Neuron (in vitro differentiated cells): ENCODE data around the gene METTL14.
A peak's percentile ranks its signal among the peaks of the same experiment; 100 is the strongest.
"Not testable (repeated sequence)": the region's sequence is repeated elsewhere in the genome, so short reads cannot be mapped to it uniquely, and the experiment has no call there.

Experiments used
- H2AFZ ChIP-seq: one replicate; pipeline ENCODE4 v1.6.1; 2013; ENCODE audit warnings: low read depth, mild to moderate bottlenecking, inconsistent platforms, low read length, moderate library complexity
- H3K27me3 ChIP-seq: one replicate; pipeline ENCODE4 v1.6.1; 2013; ENCODE audit warnings: low read length; ENCODE audit not compliant: insufficient read depth
- H3K36me3 ChIP-seq: one replicate; pipeline ENCODE4 v1.6.1; 2013; ENCODE audit warnings: low read length; ENCODE audit not compliant: insufficient read depth
- H3K4me1 ChIP-seq: one replicate; pipeline ENCODE4 v1.6.1; 2013; ENCODE audit warnings: low read length; ENCODE audit not compliant: insufficient read depth
- H3K4me3 ChIP-seq: 2 replicates; pipeline ENCODE4 v1.5.1; 2013; ENCODE audit warnings: mild to moderate bottlenecking, low read length, moderate library complexity
- H3K9me3 ChIP-seq: one replicate; pipeline ENCODE4 v1.6.1; 2013; ENCODE audit warnings: low read length

Gene METTL14

GRCh38 chr4:118684873-118685811 is at the start of gene METTL14:
TSS of gene METTL14 (plus strand) at chr4:118685392. CDS start at chr4:118685535, 143 bp downstream.
- Histone ChIP-seq H3K36me3 (peaks cover 19% of the 10 kb centered on the region), H3K27me3 (no peaks in the 10 kb centered on the region), H3K4me3 (peak within 1 kb of the TSS; percentile 87), H3K4me1 (peaks cover 14% of the 10 kb centered on the region), H2AFZ (peak within 1 kb of the TSS; percentile 83), H3K9me3 (no peaks in the 10 kb centered on the region)

GRCh38 chr4:118636126-118636525 is 49.1 kb upstream of the METTL14 start:
- peaks cover 12% of the 10 kb centered on the region for H3K36me3 ChIP-seq
- H3K9me3 ChIP-seq, result not testable (repeated sequence)

GRCh38 chr4:118664665-118665064 is 20.5 kb upstream of the METTL14 start:
- H3K4me3 ChIP-seq, H3K9me3 ChIP-seq, H3K4me1 ChIP-seq, H2AFZ ChIP-seq, H3K27me3 ChIP-seq, H3K36me3 ChIP-seq: not testable (repeated sequence)

More at GRCh38 chr4:118636126-118636525, 49.1 kb upstream of the METTL14 start:
- H2AFZ ChIP-seq, H3K27me3 ChIP-seq, H3K4me1 ChIP-seq, H3K4me3 ChIP-seq: not testable (repeated sequence)

GRCh38 chr4:118669220-118669619 is 16.0 kb upstream of the METTL14 start:
- H3K9me3 ChIP-seq, H3K27me3 ChIP-seq, H3K4me3 ChIP-seq, H3K4me1 ChIP-seq, H3K36me3 ChIP-seq, H2AFZ ChIP-seq: not testable (repeated sequence)

- H3K27me3 ChIP-seq, H3K4me1 ChIP-seq: not testable (repeated sequence)
Observed at GRCh38 chr4:118670968-118671367, 14.2 kb upstream of the METTL14 start.

GRCh38 chr4:118676128-118676527 is 9.1 kb upstream of the METTL14 start:
- Histone ChIP-seq H3K9me3 (no peaks in the 10 kb centered on the region), H3K4me3 (no peak overlapping the region), H3K36me3 (no peaks in the 10 kb centered on the region), H3K27me3 (no peaks in the 10 kb centered on the region), H3K4me1 (no peaks in the 10 kb centered on the region), H2AFZ (no peak overlapping the region)

More at GRCh38 chr4:118670968-118671367, 14.2 kb upstream of the METTL14 start:
- H3K4me3 ChIP-seq, H2AFZ ChIP-seq, H3K9me3 ChIP-seq, H3K36me3 ChIP-seq: not testable (repeated sequence)

- Histone ChIP-seq H3K36me3 (no peaks in the 10 kb centered on the region), H3K4me1 (no peaks in the 10 kb centered on the region), H3K9me3 (no peaks in the 10 kb centered on the region), H2AFZ (no peak overlapping the region), H3K27me3 (no peaks in the 10 kb centered on the region), H3K4me3 (no peak overlapping the region)
Observed at GRCh38 chr4:118680808-118681207, 4.4 kb upstream of the METTL14 start.

GRCh38 chr4:118682928-118683327 is 2.3 kb upstream of the METTL14 start:
- H3K4me1 ChIP-seq, result peaks cover 14% of the 10 kb centered on the region
- peak overlapping the region; percentile 82 for H2AFZ ChIP-seq
- H3K4me3 ChIP-seq, result no peak overlapping the region
- peaks cover 4% of the 10 kb centered on the region for H3K36me3 ChIP-seq
- H3K27me3 ChIP-seq, result no peaks in the 10 kb centered on the region
- H3K9me3 ChIP-seq, result no peaks in the 10 kb centered on the region

GRCh38 chr4:118683513-118683912 is 1.7 kb upstream of the METTL14 start:
- no peaks in the 10 kb centered on the region for H3K27me3 ChIP-seq
- peaks cover 8% of the 10 kb centered on the region for H3K36me3 ChIP-seq
- no peaks in the 10 kb centered on the region for H3K9me3 ChIP-seq
- H2AFZ ChIP-seq, result peak overlapping the region; percentile 82
- H3K4me3 ChIP-seq, result peak overlapping the region; percentile 23
- H3K4me1 ChIP-seq, result peaks cover 14% of the 10 kb centered on the region

- Histone ChIP-seq H3K4me3 (no peak overlapping the region), H3K27me3 (no peaks in the 10 kb centered on the region), H3K36me3 (peaks cover 78% of the 10 kb centered on the region), H3K9me3 (no peaks in the 10 kb centered on the region), H3K4me1 (no peaks in the 10 kb centered on the region), H2AFZ (no peak overlapping the region)
Observed at GRCh38 chr4:118703118-118703517, 17.9 kb downstream of the METTL14 start.

GRCh38 chr4:118711052-118711451 is 25.9 kb downstream of the METTL14 start:
- H2AFZ ChIP-seq, result no peak overlapping the region
- no peak overlapping the region for H3K4me3 ChIP-seq
- no peaks in the 10 kb centered on the region for H3K9me3 ChIP-seq
- H3K4me1 ChIP-seq, result no peaks in the 10 kb centered on the region
- H3K27me3 ChIP-seq, result no peaks in the 10 kb centered on the region
- peaks cover 56% of the 10 kb centered on the region for H3K36me3 ChIP-seq

GRCh38 chr4:118712872-118713271 is 27.7 kb downstream of the METTL14 start:
- no peak overlapping the region for H2AFZ ChIP-seq
- no peaks in the 10 kb centered on the region for H3K27me3 ChIP-seq
- H3K36me3 ChIP-seq, result peaks cover 47% of the 10 kb centered on the region
- H3K4me3 ChIP-seq, result no peak overlapping the region
- H3K4me1 ChIP-seq, result no peaks in the 10 kb centered on the region
- H3K9me3 ChIP-seq, result no peaks in the 10 kb centered on the region

- Histone ChIP-seq H3K4me1 (no peaks in the 10 kb centered on the region), H3K36me3 (peaks cover 31% of the 10 kb centered on the region), H3K4me3 (no peak overlapping the region), H3K9me3 (no peaks in the 10 kb centered on the region), H2AFZ (no peak overlapping the region), H3K27me3 (no peaks in the 10 kb centered on the region)
Observed at GRCh38 chr4:118714682-118715081, 29.5 kb downstream of the METTL14 start.
